ENCODE data around the gene PYHIN1.

DNA sequence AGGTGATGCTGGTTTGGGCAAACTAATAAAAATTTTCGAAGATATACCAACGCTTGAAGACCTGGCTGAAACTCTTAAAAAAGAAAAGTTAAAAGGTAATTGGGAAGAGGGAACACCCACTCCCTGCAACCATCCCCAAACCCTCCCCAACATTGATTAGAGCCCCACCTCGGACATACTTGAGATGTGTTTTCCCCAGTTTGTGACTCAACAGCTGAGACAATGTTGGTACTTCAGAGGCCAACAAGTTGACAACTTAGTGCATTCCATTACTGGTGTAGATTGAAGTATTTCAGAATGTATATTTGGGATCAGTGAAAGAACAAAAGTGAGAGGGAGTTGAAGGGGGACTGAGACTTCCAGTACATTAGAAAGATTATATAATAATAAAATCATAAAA lies 83.5 kb downstream of the PYHIN1 start:
- TF ChIP-seq CTCF (IDR thresholded peaks at IDR 0.05; ENCODE audit: borderline replicate concordance, extremely low read depth, low read length, poor library complexity, severe bottlenecking) (no peak), EZH2 (IDR thresholded peaks at IDR 0.05; ENCODE audit: borderline replicate concordance, low read depth, low read length, severe bottlenecking) (no peak)
